ENCODE measurements around the gene PPP4C. TPM values are rescaled to one million over a fixed set of nuclear protein-coding genes. Genes with fewer than 3 reads are reported as not detected.
"Not testable (repeated sequence)": the region's sequence is repeated elsewhere in the genome, so short reads cannot be mapped to it uniquely, and the experiment has no call there.

The PPP4C gene
- total RNA-seq, 2 donors from 2014 or later = 29.3 to 32.2 TPM

DNA sequence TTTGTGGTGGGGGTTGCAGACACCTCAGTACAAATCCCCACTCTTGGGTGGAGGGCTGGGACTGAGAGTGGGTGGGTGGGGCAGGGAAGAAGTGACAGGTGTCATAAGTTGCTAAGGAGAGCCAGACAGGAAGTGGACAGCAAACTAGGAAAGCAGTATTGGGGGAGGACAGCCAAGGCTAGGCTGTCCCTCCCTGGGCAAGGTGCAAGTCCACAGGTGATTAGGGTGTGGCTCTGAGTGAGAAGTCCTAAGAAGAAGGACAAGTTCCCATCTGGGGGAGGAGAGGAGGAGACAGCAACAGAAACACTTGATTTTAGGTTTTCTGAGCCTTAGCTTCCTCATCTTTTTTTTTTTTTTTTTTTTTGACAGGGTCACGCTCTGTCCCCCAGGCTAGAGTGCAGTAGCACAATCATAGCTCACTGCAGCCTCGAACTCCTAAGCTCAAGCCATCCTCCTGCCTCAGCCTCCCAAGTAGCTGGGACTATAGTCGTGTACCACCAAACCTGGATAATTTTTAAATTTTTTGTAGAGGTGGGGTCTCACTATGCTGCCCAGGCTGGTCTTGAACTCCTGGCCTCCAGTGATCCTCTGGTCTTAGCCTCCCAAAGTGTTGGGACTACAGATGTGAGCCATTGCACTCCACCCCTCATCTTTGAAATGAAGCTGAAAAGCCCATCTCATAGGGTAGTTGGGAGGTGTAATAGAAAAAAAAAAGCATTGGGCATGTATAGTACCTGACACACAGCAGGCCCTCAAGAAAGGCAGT is 44.7 kb downstream of the PPP4C start:
- ATAC-seq (no peak), DNase-seq (no peak)
- no peak overlapping the region for H3K27ac ChIP-seq
- WGBS, 2 donors = 90 to 95% methylated on average over 3 of the region's 3 CpGs
- peaks cover 0 to 3% of the 10 kb centered on the region in 2 donors for H3K36me3 ChIP-seq (replicated peaks in 1 of 2; ENCODE audit: insufficient read depth in 1 of 2, low read depth in 2 of 2)
- no peaks in the 10 kb centered on the region for H3K27me3 ChIP-seq
- intact Hi-C loops (cut with DNase I) = no loop called here
- H3K4me3 ChIP-seq = no peak overlapping the region
- TF ChIP-seq CTCF (IDR thresholded peaks at IDR 0.05) (no peak), POLR2A (IDR thresholded peaks at IDR 0.05) (no peak)
- H3K4me1 ChIP-seq = peaks cover 24% of the 10 kb centered on the region
- no peaks in the 10 kb centered on the region for H3K9me3 ChIP-seq

DNA sequence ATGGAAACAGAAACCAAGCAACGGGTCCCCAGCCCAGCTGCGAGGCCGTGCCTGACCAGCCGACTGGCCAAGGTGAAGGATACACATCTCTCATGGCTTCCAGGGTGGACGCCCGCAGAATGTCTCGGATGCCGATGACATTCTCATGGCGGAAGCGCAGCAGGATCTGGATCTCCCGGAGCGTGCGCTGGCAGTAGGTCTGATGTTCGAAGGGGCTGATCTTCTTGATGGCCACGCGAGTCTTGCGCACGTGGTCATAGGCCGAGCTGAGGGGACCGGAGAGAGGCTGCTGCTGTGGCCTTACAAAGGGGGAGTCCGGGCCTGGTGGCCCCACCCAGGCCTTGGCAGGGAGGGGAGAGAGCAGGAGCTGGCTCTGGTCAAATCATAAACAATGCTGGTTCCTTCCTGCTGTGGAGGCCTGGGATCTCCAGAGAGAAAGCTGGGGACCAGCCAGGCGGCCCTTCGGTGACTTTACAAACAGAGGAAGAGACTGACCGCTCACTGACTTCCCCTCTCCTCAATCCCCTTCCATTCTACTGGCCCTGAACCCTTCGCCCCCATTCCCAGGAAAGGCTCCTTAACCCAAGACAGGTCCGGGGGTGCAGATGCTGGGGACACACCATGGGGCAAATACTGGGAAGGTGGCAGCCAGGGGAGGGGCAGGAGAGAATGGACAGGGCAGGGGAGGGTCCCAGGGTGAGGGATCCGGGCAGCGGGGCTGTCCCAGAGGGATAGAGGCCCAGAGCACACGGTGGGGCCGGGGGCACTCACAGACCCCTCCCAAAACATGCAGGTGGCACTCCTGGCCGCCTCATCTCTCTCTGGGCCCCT is 46.2 kb downstream of the PPP4C start:
- H3K9me3 ChIP-seq = no peaks in the 10 kb centered on the region
- no peak for ATAC-seq
- peak overlapping the region in 1 of 2 donors; percentile 79 for H3K4me3 ChIP-seq
- TF ChIP-seq POLR2A (IDR thresholded peaks at IDR 0.05) = no peak
- TF ChIP-seq CTCF (IDR thresholded peaks at IDR 0.05) = no peak
- DNase-seq = peak in 3 of 4 donors; percentile 39 to 43 (median 39)
- H3K27me3 ChIP-seq = no peaks in the 10 kb centered on the region
- intact Hi-C loops (cut with DNase I) = no loop called here
- peaks cover 24% of the 10 kb centered on the region for H3K4me1 ChIP-seq
- H3K27ac ChIP-seq = peak overlapping the region in 3 of 4 donors; percentile 70 to 81 (median 81)
- WGBS, 2 donors = 52 to 70% methylated on average over 15 to 31 of the region's 31 CpGs
- peaks cover 0 to 3% of the 10 kb centered on the region in 2 donors for H3K36me3 ChIP-seq (replicated peaks in 1 of 2; ENCODE audit: insufficient read depth in 1 of 2, low read depth in 2 of 2)

DNA sequence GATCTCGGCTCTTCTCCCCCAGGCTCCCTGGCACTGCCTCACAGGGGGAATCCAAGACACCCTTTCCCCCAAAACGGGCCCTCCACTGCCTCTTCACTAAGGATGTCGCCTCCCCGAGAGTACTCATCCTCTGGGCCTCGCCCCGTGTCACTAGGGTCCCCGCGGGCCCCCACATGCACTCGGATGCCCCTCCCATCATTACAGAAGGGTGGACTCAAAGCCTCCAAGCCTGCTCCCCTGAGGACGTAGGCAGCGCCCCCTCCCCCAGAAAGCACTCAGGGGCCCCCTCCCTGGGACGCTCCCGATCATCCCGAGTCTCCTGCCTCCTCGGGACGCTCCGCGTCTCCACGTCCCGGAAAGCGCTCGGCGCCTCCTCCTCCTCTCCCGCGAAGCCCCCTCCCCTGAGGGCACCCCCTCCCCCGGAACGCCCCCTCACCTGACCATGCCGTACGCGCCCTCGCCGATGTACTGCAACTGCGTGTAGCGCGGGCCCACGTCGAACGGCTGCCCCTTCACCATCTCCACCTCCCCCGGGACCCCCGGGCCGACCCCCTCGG is 46.9 kb downstream of the PPP4C start:
- intact Hi-C loops (cut with DNase I) = no loop called here
- H3K27ac ChIP-seq = peak overlapping the region; percentile 62 to 81 (median 76)
- H3K36me3 ChIP-seq (replicated peaks in 1 of 2; ENCODE audit: insufficient read depth in 1 of 2, low read depth in 2 of 2) = peaks cover 0 to under 1% of the 10 kb centered on the region in 2 donors
- no peaks in the 10 kb centered on the region for H3K27me3 ChIP-seq
- no peaks in the 10 kb centered on the region for H3K9me3 ChIP-seq
- ATAC-seq = no peak
- WGBS, 2 donors = 4 to 19% methylated on average over 8 to 29 of the region's 42 CpGs
- H3K4me1 ChIP-seq = peaks cover 24% of the 10 kb centered on the region
- DNase-seq = peak in 2 of 4 donors; percentile 11 to 12
- no peak for TF ChIP-seq POLR2A (IDR thresholded peaks at IDR 0.05)
- H3K4me3 ChIP-seq = peak overlapping the region; percentile 79 to 96

DNA sequence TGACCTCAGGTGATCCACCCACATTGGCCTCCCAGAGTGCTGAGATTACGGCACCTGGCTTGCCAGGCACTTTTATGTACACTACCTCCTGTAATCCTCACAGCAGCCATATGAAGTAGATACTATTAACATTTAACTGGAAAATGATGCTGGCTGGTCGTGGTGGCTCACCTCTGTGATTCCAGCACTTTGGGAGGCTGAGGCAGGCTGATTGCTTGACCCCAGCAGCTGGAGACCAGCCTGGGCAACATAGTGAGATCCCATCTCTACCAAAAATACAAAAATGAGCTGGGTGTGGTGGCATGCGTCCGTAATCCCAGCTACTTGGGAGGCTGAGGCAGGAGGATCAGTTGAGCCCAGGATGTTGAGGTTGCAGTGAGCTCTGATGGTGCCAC is 49.2 kb downstream of the PPP4C start:
- no peak for TF ChIP-seq CTCF (IDR thresholded peaks at IDR 0.05)
- no peak for TF ChIP-seq POLR2A (IDR thresholded peaks at IDR 0.05)
- Histone ChIP-seq H3K4me3 (no peak overlapping the region), H3K4me1 (peaks cover 24% of the 10 kb centered on the region), H3K27me3 (no peaks in the 10 kb centered on the region), H3K27ac (no peak overlapping the region), H3K9me3 (no peaks in the 10 kb centered on the region), H3K36me3 (replicated peaks in 1 of 2; ENCODE audit: insufficient read depth in 1 of 2, low read depth in 2 of 2) (no peaks in the 10 kb centered on the region)
- no peak for ATAC-seq
- intact Hi-C loops (cut with DNase I) = no loop called here
- WGBS, 2 donors = 88 to 90% methylated on average over 3 to 4 of the region's 4 CpGs
- DNase-seq = no peak

- H3K27ac ChIP-seq; H3K4me3 ChIP-seq; H3K27me3 ChIP-seq; DNase-seq; H3K9me3 ChIP-seq; intact Hi-C loops (cut with DNase I); ATAC-seq; H3K36me3 ChIP-seq (replicated peaks in 1 of 2; ENCODE audit: insufficient read depth in 1 of 2, low read depth in 2 of 2): not testable (repeated sequence)
- H3K4me1 ChIP-seq = peaks cover 24% of the 10 kb centered on the region
- 89 to 95% methylated on average over 9 of the region's 9 CpGs for WGBS, 2 donors
Measured at GRCh38 chr16:30125690-30126089, 49.9 kb downstream of the PPP4C start.

Data from body of pancreas (tissue), 4 donors.